CD4-positive, alpha-beta T cell treated with Interleukin-10 for 1 hour (primary cell): ENCODE results near the gene DGKA.
"Not testable (repeated sequence)": the region's sequence is repeated elsewhere in the genome, so short reads cannot be mapped to it uniquely, and the experiment has no call there.

Source experiments
- DNase-seq: peaks from one replicate; pipeline ENCODE4 v3.0.0-alpha.2; 2020

Gene DGKA

DNA sequence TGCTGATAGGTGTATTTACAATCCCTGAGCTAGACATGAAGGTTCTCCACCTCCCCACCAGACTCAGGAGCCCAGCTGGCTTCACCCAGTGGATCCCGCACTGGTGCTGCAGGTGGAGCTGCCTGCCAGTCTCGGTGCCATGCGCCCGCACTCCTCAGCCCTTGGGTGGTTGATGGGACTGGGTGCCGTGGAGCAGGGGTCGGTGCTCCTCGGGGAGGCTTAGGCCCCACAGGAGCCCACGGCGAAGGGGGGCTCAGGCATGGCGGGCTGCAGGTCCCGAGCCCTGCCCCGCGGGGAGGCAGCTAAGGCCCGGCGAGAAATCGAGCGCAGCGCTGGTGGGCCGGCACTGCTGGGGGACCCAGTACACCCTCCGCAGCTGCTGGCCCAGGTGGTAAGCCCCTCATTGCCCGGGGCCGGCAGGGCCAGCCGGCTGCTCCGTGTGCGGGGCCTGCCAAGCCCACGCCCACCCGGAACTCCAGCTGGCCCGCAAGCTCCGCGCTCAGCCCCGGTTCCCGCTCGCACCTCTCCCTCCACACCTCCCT lies 69.1 kb downstream of the DGKA start:
- not testable (repeated sequence) for DNase-seq

DNA sequence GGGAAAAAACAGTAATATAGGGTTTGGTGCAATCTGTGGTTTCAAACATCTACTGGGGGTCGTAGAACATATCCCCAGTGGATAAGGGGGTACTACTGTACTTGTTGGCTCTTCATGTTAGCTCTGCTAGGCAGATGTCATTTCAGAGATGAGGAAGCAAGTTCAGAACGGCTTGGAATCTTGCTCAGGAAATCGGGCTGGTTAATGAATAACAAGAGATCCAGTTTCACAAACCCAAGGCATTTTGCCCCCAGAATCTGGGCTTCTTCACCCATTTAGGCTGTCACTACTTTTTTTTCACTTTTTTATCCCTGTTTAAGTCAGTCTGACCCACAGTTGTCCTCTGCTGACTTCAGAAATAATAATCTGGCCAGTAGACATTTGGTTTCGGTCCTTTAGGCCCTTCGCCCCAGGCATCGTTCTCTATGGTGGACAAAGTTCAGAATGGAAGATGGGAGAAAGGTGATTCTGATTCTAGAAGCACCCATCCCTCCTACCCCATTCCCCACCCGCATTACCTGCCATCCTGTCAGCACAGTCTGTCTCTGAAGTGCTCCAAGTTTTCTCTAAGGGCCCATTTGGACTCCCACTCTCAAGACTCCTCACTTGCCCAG lies 70.6 kb downstream of the DGKA start:
- no peak for DNase-seq

DNA sequence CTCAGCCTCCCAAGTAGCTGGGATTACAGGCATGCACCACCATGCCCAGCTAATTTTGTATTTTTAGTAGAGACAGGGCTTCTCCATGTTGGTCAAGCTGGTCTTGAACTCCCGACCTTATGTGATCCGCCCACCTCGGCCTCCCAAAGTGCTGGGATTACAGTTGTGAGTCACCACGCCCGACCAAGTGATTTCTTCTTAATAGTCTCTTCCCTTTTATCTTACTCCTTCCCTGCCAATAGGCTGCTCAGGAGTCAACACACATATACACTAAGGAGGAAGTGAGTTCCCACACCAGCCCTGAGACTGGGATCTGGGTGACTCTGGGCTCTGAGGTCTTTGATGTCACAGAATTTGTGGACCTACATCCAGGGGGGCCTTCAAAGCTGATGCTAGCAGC lies 72.4 kb downstream of the DGKA start:
- DNase-seq, result not testable (repeated sequence)
